HL-60 (cell line): Measurements from ENCODE around the gene LRRTM4.

Experiments used
- CTCF ChIP-seq: IDR thresholded peaks from one replicate; pipeline ENCODE4 v1.5.1; 2011; ENCODE audit warnings: low read length, control low read depth, inconsistent platforms; ENCODE audit not compliant: insufficient read depth
- GABPA ChIP-seq: IDR thresholded peaks from 2 replicates; pipeline ENCODE4 v1.6.1; 2012; ENCODE audit warnings: low read depth
- POLR2AphosphoS5 ChIP-seq: IDR thresholded peaks from 2 replicates; pipeline ENCODE4 v1.6.1; 2012; ENCODE audit warnings: low read depth
- SPI1 ChIP-seq: IDR thresholded peaks from 2 replicates; pipeline ENCODE4 v1.6.1; 2012; ENCODE audit warnings: low read depth, mild to moderate bottlenecking, borderline replicate concordance
- TF ChIP-seq, protein P1 (sequence below): IDR thresholded peaks from 2 replicates; pipeline ENCODE4 v1.6.1; 2012; ENCODE audit warnings: low read depth; ENCODE audit not compliant: insufficient replicate concordance

DNA sequence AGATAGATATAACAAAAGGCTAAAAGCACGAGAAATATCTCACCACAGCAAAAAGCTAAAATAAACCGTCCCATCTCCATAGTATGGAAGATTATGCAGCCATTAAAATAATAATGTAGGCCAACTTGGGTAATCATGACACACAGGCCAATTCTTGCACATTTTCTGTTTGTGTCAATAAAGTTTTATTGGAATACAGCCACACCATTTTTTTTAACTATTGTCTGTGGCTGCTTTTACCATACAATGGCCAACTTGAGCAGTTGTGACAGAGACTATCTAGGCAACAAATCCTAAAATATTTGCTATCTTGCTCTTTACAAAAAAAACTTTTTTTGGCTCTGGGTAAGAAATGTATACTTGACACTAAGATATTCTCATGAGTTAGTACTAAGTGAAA is 212.5 kb downstream of the LRRTM4 start:
- TF ChIP-seq, protein P1, sequence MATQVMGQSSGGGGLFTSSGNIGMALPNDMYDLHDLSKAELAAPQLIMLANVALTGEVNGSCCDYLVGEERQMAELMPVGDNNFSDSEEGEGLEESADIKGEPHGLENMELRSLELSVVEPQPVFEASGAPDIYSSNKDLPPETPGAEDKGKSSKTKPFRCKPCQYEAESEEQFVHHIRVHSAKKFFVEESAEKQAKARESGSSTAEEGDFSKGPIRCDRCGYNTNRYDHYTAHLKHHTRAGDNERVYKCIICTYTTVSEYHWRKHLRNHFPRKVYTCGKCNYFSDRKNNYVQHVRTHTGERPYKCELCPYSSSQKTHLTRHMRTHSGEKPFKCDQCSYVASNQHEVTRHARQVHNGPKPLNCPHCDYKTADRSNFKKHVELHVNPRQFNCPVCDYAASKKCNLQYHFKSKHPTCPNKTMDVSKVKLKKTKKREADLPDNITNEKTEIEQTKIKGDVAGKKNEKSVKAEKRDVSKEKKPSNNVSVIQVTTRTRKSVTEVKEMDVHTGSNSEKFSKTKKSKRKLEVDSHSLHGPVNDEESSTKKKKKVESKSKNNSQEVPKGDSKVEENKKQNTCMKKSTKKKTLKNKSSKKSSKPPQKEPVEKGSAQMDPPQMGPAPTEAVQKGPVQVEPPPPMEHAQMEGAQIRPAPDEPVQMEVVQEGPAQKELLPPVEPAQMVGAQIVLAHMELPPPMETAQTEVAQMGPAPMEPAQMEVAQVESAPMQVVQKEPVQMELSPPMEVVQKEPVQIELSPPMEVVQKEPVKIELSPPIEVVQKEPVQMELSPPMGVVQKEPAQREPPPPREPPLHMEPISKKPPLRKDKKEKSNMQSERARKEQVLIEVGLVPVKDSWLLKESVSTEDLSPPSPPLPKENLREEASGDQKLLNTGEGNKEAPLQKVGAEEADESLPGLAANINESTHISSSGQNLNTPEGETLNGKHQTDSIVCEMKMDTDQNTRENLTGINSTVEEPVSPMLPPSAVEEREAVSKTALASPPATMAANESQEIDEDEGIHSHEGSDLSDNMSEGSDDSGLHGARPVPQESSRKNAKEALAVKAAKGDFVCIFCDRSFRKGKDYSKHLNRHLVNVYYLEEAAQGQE = no peak
- TF ChIP-seq CTCF (no peak), GABPA (no peak), POLR2AphosphoS5 (no peak), SPI1 (no peak)
